SK-N-SH treated with all-trans-retinoic acid at 6 μM for 48 hours (cell line): Measurements from ENCODE around the gene CYRIA.

Experiments used
- ATAC-seq: fragments of 200-7000 bp; cut with Tn5 transposase; 3 replicates; pipeline ENCODE4 v1.9.1; 2020; ENCODE audit warnings: mild to moderate bottlenecking, moderate library complexity
- ARNTL ChIP-seq: fragments of 450-650 bp; formaldehyde crosslinking; IDR thresholded peaks from 2 replicates; pipeline ENCODE4 v1.5.0; 2020; ENCODE audit warnings: low read depth, mild to moderate bottlenecking, moderate library complexity, borderline replicate concordance
- BACH2 ChIP-seq: fragments of 250-450 bp; sonication (Bioruptor Pico); IDR thresholded peaks from 2 replicates; pipeline ENCODE4 v1.9.0; 2021; ENCODE audit warnings: mild to moderate bottlenecking, borderline replicate concordance
- CSDC2 ChIP-seq: fragments of 250-450 bp; sonication (Bioruptor Pico); IDR thresholded peaks from 2 replicates; pipeline ENCODE4 v1.5.0; 2020; ENCODE audit warnings: mild to moderate bottlenecking, moderate library complexity
- ESRRG ChIP-seq: fragments of 250-450 bp; sonication (Bioruptor Pico); IDR thresholded peaks from 2 replicates; pipeline ENCODE4 v1.6.1; 2021; ENCODE audit warnings: mild to moderate bottlenecking
- GLIS3 ChIP-seq: fragments of 250-450 bp; sonication (Bioruptor Pico); IDR thresholded peaks from 2 replicates; pipeline ENCODE4 v1.5.0; 2020; ENCODE audit warnings: mild to moderate bottlenecking, moderate library complexity
- ISL1 ChIP-seq: fragments of 250-450 bp; sonication (Bioruptor Pico); IDR thresholded peaks from 2 replicates; pipeline ENCODE4 v2.1.2; 2022; ENCODE audit warnings: mild to moderate bottlenecking, moderate library complexity
- OSR1 ChIP-seq: fragments of 250-450 bp; sonication (Bioruptor Pico); IDR thresholded peaks from 2 replicates; pipeline ENCODE4 v1.8.0; 2022; ENCODE audit warnings: moderate library complexity, mild to moderate bottlenecking, inconsistent platforms
- POU6F1 ChIP-seq: fragments of 250-450 bp; sonication (Bioruptor Pico); IDR thresholded peaks from 2 replicates; pipeline ENCODE4 v1.8.0; 2021; ENCODE audit warnings: low read depth, mild to moderate bottlenecking, moderate library complexity, borderline replicate concordance
- PPARA ChIP-seq: fragments of 250-450 bp; sonication (Bioruptor Pico); IDR thresholded peaks from 2 replicates; pipeline ENCODE4 v1.5.0; 2020; ENCODE audit warnings: mild to moderate bottlenecking, borderline replicate concordance
- SNAI2 ChIP-seq: fragments of 250-450 bp; sonication (Bioruptor Pico); IDR thresholded peaks from 2 replicates; pipeline ENCODE4 v1.5.0; 2020; ENCODE audit warnings: mild to moderate bottlenecking, moderate library complexity
- TCF4 ChIP-seq: fragments of 250-450 bp; sonication (Bioruptor Pico); IDR thresholded peaks from 2 replicates; pipeline ENCODE4 v1.8.0; 2021; ENCODE audit warnings: mild to moderate bottlenecking, moderate library complexity, borderline replicate concordance
- TOX ChIP-seq: fragments of 250-450 bp; sonication (Bioruptor Pico); IDR thresholded peaks from 2 replicates; pipeline ENCODE4 v1.8.0; 2021; ENCODE audit warnings: mild to moderate bottlenecking, moderate library complexity, borderline replicate concordance
- ZFP3 ChIP-seq: fragments of 250-450 bp; sonication (Bioruptor Pico); IDR thresholded peaks from 2 replicates; pipeline ENCODE4 v1.5.0; 2020; ENCODE audit warnings: mild to moderate bottlenecking, moderate library complexity
- ZFP30 ChIP-seq: fragments of 450-650 bp; formaldehyde crosslinking; IDR thresholded peaks from 2 replicates; pipeline ENCODE4 v1.5.0; 2022; ENCODE audit warnings: mild to moderate bottlenecking, moderate library complexity
- ZNF70 ChIP-seq: fragments of 450-650 bp; formaldehyde crosslinking; IDR thresholded peaks from 2 replicates; pipeline ENCODE4 v1.5.0; 2020; ENCODE audit warnings: mild to moderate bottlenecking, moderate library complexity
- TF ChIP-seq, protein P1 (sequence below): fragments of 250-450 bp; sonication (Bioruptor Pico); IDR thresholded peaks from 2 replicates; pipeline ENCODE4 v1.5.1; 2021; ENCODE audit warnings: mild to moderate bottlenecking, moderate library complexity
- TF ChIP-seq, protein P2 (sequence below): fragments of 250-450 bp; sonication (Bioruptor Pico); IDR thresholded peaks from 2 replicates; pipeline ENCODE4 v1.5.1; 2020; ENCODE audit warnings: low read depth, mild to moderate bottlenecking, moderate library complexity
- TF ChIP-seq, protein P3 (sequence below): fragments of 250-450 bp; sonication (Bioruptor Pico); IDR thresholded peaks from 2 replicates; pipeline ENCODE4 v1.8.0; 2020; ENCODE audit warnings: mild to moderate bottlenecking, moderate library complexity, borderline replicate concordance

CYRIA gene

GRCh38 chr2:16707014-16707623 is 41.5 kb upstream of the CYRIA start (continued):
- TF ChIP-seq POU6F1 (CRISPR knock-in tag) (no peak), BACH2 (CRISPR knock-in tag) (no peak)

DNA sequence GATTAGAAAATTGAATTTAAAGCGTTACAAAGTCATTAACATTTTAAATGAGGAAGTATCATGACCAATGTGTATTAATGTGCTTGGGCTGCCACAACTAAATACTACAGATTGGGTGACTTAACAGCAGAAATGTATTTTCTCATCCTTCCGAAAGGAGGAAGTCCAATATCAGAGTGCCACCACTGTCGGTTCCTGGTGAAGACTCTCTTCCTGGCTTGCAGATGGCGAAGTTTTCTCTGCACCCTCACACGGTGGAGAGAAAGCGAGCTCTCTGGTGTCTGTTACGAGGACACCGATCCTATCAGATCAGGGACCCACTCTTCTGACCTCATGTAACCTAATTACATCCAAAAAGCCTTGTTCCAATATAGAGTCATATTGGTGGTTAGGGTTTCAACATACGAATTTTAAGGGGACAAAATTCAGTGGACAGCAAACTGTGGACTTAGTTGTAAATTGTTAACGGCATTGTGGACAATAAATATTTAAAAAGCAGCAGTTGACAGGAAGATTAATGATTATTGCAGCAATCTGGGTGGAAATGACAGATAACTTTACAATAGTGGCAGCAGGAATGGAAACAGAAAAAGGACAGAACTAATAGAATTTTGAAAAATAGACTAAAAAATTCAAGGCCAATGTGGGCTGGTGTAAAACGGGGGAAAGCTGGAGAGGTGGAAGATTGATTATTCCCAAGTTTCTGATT is 35.1 kb upstream of the CYRIA start:
- TF ChIP-seq ESRRG (no peak), ZNF70 (no peak), GLIS3 (CRISPR knock-in tag) (no peak), BACH2 (CRISPR knock-in tag) (no peak), ZFP3 (no peak), ZFP30 (CRISPR knock-in tag) (no peak), OSR1 (no peak), SNAI2 (CRISPR knock-in tag) (no peak), TOX (CRISPR knock-in tag) (no peak), ISL1 (CRISPR knock-in tag) (no peak), ARNTL (CRISPR knock-in tag) (no peak), POU6F1 (CRISPR knock-in tag) (no peak), TCF4 (CRISPR knock-in tag) (no peak)
- TF ChIP-seq, protein P1, sequence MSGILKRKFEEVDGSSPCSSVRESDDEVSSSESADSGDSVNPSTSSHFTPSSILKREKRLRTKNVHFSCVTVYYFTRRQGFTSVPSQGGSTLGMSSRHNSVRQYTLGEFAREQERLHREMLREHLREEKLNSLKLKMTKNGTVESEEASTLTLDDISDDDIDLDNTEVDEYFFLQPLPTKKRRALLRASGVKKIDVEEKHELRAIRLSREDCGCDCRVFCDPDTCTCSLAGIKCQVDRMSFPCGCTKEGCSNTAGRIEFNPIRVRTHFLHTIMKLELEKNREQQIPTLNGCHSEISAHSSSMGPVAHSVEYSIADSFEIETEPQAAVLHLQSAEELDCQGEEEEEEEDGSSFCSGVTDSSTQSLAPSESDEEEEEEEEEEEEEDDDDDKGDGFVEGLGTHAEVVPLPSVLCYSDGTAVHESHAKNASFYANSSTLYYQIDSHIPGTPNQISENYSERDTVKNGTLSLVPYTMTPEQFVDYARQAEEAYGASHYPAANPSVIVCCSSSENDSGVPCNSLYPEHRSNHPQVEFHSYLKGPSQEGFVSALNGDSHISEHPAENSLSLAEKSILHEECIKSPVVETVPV = no peak
- TF ChIP-seq, protein P2, sequence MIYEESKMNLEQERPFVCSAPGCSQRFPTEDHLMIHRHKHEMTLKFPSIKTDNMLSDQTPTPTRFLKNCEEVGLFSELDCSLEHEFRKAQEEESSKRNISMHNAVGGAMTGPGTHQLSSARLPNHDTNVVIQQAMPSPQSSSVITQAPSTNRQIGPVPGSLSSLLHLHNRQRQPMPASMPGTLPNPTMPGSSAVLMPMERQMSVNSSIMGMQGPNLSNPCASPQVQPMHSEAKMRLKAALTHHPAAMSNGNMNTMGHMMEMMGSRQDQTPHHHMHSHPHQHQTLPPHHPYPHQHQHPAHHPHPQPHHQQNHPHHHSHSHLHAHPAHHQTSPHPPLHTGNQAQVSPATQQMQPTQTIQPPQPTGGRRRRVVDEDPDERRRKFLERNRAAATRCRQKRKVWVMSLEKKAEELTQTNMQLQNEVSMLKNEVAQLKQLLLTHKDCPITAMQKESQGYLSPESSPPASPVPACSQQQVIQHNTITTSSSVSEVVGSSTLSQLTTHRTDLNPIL (CRISPR knock-in tag) = no peak
- TF ChIP-seq, protein P3, sequence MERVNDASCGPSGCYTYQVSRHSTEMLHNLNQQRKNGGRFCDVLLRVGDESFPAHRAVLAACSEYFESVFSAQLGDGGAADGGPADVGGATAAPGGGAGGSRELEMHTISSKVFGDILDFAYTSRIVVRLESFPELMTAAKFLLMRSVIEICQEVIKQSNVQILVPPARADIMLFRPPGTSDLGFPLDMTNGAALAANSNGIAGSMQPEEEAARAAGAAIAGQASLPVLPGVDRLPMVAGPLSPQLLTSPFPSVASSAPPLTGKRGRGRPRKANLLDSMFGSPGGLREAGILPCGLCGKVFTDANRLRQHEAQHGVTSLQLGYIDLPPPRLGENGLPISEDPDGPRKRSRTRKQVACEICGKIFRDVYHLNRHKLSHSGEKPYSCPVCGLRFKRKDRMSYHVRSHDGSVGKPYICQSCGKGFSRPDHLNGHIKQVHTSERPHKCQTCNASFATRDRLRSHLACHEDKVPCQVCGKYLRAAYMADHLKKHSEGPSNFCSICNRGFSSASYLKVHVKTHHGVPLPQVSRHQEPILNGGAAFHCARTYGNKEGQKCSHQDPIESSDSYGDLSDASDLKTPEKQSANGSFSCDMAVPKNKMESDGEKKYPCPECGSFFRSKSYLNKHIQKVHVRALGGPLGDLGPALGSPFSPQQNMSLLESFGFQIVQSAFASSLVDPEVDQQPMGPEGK (CRISPR knock-in tag) = no peak
- ATAC-seq = no peak

DNA sequence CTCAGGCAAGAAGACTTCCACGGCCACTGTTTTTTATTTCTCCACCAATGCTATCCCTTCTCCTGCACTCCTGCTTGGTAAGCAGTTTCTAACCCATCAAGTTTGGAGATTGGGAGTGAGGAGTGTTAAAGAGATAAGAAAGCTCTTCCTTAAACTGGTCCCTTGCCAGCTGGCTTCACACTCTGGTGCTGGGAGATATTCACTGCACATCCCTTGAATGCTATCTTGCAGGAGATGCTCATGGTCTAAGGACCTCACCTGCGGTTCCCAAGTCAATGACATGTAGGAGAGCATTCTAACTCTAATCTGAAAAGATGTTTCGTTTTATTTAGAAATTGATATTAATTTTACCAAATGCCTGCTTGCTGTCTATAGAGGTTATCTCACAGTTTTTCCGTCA is 28.2 kb upstream of the CYRIA start:
- ATAC-seq = no peak
- TF ChIP-seq ISL1 (CRISPR knock-in tag) (no peak), CSDC2 (CRISPR knock-in tag) (no peak)
- TF ChIP-seq, protein P1 = no peak

DNA sequence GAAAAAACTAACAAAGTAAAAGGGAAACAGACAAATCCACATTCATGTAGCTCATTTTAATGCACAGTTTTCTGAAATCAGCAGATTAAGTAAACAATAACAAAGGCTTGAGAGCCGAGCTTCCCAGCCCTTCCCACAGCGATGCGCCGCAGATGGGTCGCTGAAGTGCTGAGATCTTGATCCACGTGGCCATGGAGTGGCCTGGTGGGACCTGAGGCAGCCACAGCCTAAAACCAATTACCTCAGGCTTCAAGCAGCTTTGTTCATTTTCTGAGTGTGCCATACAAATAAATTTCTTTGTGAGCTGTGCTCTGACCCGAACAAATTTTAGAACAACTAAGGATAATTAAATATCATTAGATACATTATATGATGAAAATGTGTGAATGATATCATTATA is 25.6 kb upstream of the CYRIA start:
- no peak for ATAC-seq
- TF ChIP-seq SNAI2 (CRISPR knock-in tag) = no peak
- TF ChIP-seq ESRRG = no peak
- no peak for TF ChIP-seq ARNTL (CRISPR knock-in tag)
- no peak for TF ChIP-seq ZFP30 (CRISPR knock-in tag)
- no peak for TF ChIP-seq PPARA (CRISPR knock-in tag)
- no peak for TF ChIP-seq CSDC2 (CRISPR knock-in tag)
- no peak for TF ChIP-seq GLIS3 (CRISPR knock-in tag)
